HEK293 (cell line): ENCODE measurements around the gene EEFSEC.

Source experiments
- GFI1B ChIP-seq: fragments of 450-650 bp; formaldehyde crosslinking; IDR thresholded peaks from 2 replicates; pipeline ENCODE4 v1.5.1; 2016; ENCODE audit warnings: missing biosample characterization, missing genetic modification characterization
- SP2 ChIP-seq: fragments of 450-650 bp; formaldehyde crosslinking; IDR thresholded peaks from 2 replicates; pipeline ENCODE4 v1.5.1; 2016; ENCODE audit warnings: missing biosample characterization, missing genetic modification characterization
- ZBTB7A ChIP-seq: fragments of 450-650 bp; formaldehyde crosslinking; IDR thresholded peaks from 2 replicates; pipeline ENCODE4 v1.5.1; 2016; ENCODE audit warnings: low read depth, missing biosample characterization, missing genetic modification characterization
- ZNF555 ChIP-seq: fragments of 450-650 bp; formaldehyde crosslinking; conservative IDR thresholded peaks from 2 replicates; pipeline ENCODE4 v1.5.1; 2017; ENCODE audit warnings: missing biosample characterization, mild to moderate bottlenecking, missing genetic modification characterization, inconsistent platforms
- ZNF571 ChIP-seq: fragments of 450-650 bp; formaldehyde crosslinking; IDR thresholded peaks from 2 replicates; pipeline ENCODE4 v1.5.0; 2017; ENCODE audit warnings: missing biosample characterization, missing genetic modification characterization
- ZNF658 ChIP-seq: fragments of 450-650 bp; formaldehyde crosslinking; IDR thresholded peaks from 2 replicates; pipeline ENCODE4; 2016; ENCODE audit warnings: missing biosample characterization, missing genetic modification characterization
- ZSCAN30 ChIP-seq: fragments of 450-650 bp; IDR thresholded peaks from 2 replicates; pipeline ENCODE4 v1.5.1; 2018; ENCODE audit warnings: missing biosample characterization, mild to moderate bottlenecking, missing genetic modification characterization, moderate library complexity
- ZXDB ChIP-seq: fragments of 450-650 bp; formaldehyde crosslinking; IDR thresholded peaks from 2 replicates; pipeline ENCODE4 v1.5.1; 2016; ENCODE audit warnings: missing biosample characterization, missing genetic modification characterization
- TF ChIP-seq, protein P1 (sequence below): fragments of 450-650 bp; formaldehyde crosslinking; IDR thresholded peaks from 2 replicates; pipeline ENCODE4 v1.5.1; 2016; ENCODE audit warnings: missing biosample characterization, missing genetic modification characterization
- TF ChIP-seq, protein P2 (sequence below): sonication (generic); formaldehyde crosslinking; IDR thresholded peaks from 2 replicates; pipeline ENCODE4 v1.8.1; 2022; ENCODE audit warnings: mild to moderate bottlenecking, moderate library complexity, missing genetic modification reagents
- TF ChIP-seq, protein P3 (sequence below): fragments of 450-650 bp; formaldehyde crosslinking; IDR thresholded peaks from 2 replicates; pipeline ENCODE4 v1.5.1; 2016; ENCODE audit warnings: missing biosample characterization, missing genetic modification characterization, low read depth
- TF ChIP-seq, protein P4 (sequence below): fragments of 450-650 bp; formaldehyde crosslinking; IDR thresholded peaks from 2 replicates; pipeline ENCODE4 v1.5.1; 2016; ENCODE audit warnings: missing biosample characterization, missing genetic modification characterization

DNA sequence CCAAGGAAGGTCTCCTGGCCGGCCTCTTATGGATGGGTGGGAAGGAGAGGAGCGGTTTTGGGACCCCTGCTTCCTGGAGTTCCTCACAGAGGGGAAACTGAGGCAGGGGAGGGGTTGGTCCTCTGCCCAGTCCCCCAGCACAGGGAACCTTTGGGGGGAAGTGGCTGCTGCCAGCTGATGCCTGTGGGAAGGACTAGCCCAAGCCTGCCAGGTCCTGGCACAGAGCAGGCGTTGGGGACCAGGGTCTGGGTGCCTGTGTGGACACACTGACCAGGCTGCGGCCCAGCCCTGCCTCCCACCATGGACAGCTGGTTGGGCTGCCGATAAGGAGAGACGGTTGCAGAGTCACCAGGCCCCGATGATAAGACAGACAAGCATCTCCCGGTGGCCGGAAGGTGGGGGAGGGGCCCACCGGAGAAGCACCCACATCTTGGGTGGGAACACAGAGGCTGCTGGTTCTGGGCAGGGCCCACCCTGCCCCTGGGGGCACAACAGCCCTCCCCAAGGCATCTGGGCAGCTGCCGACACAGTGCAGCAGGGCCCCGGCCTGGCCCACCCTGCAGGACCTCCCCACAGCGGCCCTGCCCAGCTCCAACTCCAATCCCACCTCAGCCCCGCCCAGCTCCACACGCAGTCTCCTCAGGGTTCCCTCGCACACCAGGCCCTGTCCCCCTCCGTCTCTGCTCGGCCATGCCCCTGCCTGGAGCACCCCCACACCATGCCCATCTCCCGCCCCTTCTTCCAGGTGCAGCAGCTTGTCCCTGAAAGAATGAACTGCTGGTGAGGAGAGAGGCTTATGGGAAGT, 262.7 kb downstream of the EEFSEC start:
- TF ChIP-seq, protein P1, sequence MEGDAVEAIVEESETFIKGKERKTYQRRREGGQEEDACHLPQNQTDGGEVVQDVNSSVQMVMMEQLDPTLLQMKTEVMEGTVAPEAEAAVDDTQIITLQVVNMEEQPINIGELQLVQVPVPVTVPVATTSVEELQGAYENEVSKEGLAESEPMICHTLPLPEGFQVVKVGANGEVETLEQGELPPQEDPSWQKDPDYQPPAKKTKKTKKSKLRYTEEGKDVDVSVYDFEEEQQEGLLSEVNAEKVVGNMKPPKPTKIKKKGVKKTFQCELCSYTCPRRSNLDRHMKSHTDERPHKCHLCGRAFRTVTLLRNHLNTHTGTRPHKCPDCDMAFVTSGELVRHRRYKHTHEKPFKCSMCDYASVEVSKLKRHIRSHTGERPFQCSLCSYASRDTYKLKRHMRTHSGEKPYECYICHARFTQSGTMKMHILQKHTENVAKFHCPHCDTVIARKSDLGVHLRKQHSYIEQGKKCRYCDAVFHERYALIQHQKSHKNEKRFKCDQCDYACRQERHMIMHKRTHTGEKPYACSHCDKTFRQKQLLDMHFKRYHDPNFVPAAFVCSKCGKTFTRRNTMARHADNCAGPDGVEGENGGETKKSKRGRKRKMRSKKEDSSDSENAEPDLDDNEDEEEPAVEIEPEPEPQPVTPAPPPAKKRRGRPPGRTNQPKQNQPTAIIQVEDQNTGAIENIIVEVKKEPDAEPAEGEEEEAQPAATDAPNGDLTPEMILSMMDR (tag by site-specific recombination): no peak
- TF ChIP-seq ZNF555 (no peak), GFI1B (tag by site-specific recombination) (no peak), ZBTB7A (no peak), SP2 (tag by site-specific recombination) (peak; percentile 14; the same call in 1 of the 2 replicates), ZXDB (tag by site-specific recombination) (no peak), ZNF658 (tag by site-specific recombination) (no peak), ZSCAN30 (tag by site-specific recombination) (no peak), ZNF571 (tag by site-specific recombination) (no peak)
- TF ChIP-seq, protein P2, sequence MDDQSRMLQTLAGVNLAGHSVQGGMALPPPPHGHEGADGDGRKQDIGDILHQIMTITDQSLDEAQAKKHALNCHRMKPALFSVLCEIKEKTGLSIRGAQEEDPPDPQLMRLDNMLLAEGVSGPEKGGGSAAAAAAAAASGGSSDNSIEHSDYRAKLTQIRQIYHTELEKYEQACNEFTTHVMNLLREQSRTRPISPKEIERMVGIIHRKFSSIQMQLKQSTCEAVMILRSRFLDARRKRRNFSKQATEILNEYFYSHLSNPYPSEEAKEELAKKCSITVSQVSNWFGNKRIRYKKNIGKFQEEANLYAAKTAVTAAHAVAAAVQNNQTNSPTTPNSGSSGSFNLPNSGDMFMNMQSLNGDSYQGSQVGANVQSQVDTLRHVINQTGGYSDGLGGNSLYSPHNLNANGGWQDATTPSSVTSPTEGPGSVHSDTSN (CRISPR knock-in tag): no peak
- TF ChIP-seq, protein P3, sequence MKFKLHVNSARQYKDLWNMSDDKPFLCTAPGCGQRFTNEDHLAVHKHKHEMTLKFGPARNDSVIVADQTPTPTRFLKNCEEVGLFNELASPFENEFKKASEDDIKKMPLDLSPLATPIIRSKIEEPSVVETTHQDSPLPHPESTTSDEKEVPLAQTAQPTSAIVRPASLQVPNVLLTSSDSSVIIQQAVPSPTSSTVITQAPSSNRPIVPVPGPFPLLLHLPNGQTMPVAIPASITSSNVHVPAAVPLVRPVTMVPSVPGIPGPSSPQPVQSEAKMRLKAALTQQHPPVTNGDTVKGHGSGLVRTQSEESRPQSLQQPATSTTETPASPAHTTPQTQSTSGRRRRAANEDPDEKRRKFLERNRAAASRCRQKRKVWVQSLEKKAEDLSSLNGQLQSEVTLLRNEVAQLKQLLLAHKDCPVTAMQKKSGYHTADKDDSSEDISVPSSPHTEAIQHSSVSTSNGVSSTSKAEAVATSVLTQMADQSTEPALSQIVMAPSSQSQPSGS (tag by site-specific recombination): no peak
- TF ChIP-seq, protein P4, sequence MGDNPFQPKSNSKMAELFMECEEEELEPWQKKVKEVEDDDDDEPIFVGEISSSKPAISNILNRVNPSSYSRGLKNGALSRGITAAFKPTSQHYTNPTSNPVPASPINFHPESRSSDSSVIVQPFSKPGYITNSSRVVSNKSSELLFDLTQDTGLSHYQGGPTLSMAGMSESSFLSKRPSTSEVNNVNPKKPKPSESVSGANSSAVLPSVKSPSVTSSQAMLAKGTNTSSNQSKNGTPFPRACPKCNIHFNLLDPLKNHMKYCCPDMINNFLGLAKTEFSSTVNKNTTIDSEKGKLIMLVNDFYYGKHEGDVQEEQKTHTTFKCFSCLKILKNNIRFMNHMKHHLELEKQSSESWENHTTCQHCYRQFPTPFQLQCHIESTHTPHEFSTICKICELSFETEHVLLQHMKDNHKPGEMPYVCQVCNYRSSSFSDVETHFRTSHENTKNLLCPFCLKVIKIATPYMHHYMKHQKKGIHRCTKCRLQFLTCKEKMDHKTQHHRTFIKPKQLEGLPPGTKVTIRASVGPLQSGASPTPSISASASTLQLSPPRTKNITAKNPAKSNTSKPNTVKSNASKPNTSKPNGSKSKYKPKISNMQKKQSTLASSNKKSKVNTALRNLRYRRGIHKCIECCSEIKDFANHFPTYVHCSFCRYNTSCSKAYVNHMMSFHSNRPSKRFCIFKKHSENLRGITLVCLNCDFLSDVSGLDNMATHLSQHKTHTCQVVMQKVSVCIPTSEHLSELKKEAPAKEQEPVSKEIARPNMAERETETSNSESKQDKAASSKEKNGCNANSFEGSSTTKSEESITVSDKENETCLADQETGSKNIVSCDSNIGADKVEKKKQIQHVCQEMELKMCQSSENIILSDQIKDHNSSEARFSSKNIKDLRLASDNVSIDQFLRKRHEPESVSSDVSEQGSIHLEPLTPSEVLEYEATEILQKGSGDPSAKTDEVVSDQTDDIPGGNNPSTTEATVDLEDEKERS (tag by site-specific recombination): no peak
